ENCODE measurements around the gene CFAP20DC. TPM values are rescaled to one million over a fixed set of nuclear protein-coding genes. Genes with fewer than 3 reads are reported as not detected.
"Not testable (repeated sequence)": the region's sequence is repeated elsewhere in the genome, so short reads cannot be mapped to it uniquely, and the experiment has no call there.

CFAP20DC gene
- 11.3 and 12.0 TPM in 2 replicates for total RNA-seq (2014; rRNA removed; shearing (Covaris generic))

DNA sequence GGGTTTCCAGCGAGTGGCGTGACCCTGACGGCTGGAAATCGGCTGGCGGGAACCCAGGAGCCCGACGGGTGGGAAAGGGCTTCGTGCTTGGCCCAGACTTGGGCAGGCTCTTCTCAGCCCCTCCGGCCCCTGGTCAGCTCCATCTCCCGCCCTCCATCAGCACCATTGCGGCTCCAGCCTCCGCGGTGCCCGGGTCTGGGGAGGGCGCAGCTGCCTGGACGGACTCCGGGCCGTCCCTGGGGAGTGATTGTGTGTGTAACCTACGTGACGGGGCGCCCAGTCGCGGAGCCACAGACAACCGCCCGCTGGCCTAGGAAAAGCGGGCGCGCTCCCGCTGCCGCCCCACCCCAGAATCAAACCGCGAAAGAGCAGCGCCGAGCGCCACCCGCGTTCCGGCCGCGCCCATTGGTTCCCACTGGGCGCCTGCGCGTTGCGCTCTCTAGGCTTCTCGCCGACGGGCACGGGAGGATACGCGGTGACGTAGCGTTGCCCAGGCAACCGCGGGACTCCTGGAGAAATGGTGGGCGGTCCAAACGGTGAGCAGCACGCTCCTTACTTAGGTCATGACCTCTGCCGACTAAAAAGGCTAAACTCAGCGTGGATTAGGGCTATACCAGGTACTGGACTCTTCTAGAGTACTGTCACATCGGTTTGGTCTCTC is at the start of gene CFAP20DC:
TSS of gene CFAP20DC (minus strand) at position 355 of the 661 bp plus-strand sequence. CDS start 394 bp downstream, outside the sequence.
- DNase-seq (ENCODE audit: low read depth), result peak; percentile 96

- not testable (repeated sequence) for DNase-seq (ENCODE audit: low read depth)
Observed at GRCh38 chr3:59098516-59098915, 48.7 kb upstream of the CFAP20DC start.

GRCh38 chr3:59094446-59094845 is 44.6 kb upstream of the CFAP20DC start:
- DNase-seq (ENCODE audit: low read depth), result no peak

GRCh38 chr3:59093521-59093920 is 43.7 kb upstream of the CFAP20DC start:
- no peak for DNase-seq (ENCODE audit: low read depth)

- DNase-seq (ENCODE audit: low read depth), result no peak
Observed at GRCh38 chr3:59088761-59089160, 38.9 kb upstream of the CFAP20DC start.

GRCh38 chr3:59085976-59086375 is 36.2 kb upstream of the CFAP20DC start:
- DNase-seq (ENCODE audit: low read depth), result no peak

DNA sequence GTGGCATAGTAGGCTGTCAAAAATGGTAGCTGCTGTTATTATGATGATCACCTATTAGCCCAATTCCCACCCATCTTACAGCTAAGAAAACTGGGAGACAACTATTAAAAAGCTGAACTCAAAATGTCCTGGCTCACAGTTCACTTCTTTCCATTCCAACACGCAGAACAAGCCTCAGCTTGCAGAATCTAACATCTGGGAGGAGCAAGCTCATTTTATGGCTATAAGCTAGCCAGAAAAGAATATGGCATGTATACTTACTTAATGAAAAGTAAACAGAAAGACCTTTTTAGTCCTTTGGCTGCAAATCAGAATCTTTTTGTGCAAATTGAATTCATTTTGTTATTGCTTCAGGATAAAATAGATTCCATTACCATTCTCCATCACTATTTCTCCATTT is 34.8 kb upstream of the CFAP20DC start:
- DNase-seq (ENCODE audit: low read depth), result no peak

- DNase-seq (ENCODE audit: low read depth), result no peak
Observed at GRCh38 chr3:59082106-59082505, 32.3 kb upstream of the CFAP20DC start.

DNA sequence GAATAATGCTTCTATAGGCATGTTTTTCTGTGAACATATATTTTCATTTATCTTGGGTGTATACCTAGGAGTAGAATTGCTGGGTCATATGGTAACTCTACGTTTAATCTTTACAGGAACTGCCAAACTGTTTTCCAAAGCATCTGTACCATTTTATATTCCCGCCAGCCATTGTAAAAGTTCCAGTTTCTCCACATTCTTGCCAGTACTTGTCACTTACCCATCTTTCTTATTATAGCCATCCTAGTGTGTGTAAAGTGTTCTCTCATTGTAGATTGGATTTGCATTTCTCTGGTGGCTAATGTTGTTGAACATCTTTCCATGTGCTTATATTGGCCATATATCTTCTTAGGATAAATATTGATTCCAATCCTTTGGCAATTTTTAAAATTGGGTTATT is 31.2 kb upstream of the CFAP20DC start:
- DNase-seq (ENCODE audit: low read depth), result no peak

GRCh38 chr3:59079962-59080361 is 30.1 kb upstream of the CFAP20DC start:
- DNase-seq (ENCODE audit: low read depth), result no peak

- no peak for DNase-seq (ENCODE audit: low read depth)
Observed at GRCh38 chr3:59074764-59075163, 24.9 kb upstream of the CFAP20DC start.

- DNase-seq (ENCODE audit: low read depth), result no peak
Observed at GRCh38 chr3:59072681-59073080, 22.9 kb upstream of the CFAP20DC start.

DNA sequence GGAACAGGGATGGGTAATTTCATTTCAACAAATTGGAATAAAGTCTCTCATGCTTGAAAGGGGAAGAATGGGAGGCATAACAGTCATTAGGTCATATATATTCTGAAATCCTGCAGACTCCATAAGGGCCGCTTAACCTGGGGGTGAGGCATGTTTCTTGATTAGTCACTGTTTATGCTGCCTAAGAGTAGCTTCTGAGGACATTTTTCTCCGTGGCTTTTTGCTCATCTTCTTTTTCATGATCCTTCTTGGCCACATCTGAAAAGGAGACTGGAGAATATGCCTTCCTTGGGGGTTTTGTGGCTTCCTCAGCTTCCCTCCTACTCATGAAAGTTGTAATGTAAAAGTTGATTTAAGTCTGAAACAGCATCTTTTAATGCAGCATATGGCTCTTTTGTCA is 20.0 kb upstream of the CFAP20DC start:
- DNase-seq (ENCODE audit: low read depth), result no peak

DNA sequence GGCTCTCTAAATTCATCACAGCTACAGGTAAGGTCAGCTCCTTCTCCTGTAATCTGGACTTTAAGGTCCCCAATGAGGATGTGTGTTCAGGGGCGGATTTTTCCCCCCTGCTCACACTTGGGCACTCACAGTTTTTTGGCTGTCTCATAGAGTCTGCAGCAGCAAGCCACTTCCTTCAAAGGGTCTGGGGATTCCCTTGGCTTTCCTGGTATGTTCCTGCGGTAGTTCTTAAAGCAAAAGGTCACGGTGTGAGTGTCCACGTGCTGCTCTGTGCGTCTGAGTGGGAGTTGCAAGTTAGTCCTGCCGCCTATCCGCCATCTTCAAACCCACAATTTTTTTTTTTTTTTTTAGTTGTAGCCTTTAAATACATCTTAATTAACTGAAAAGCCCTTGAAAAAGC is 15.4 kb upstream of the CFAP20DC start:
- DNase-seq (ENCODE audit: low read depth), result no peak

GRCh38 chr3:59064728-59065127 is 14.9 kb upstream of the CFAP20DC start:
- DNase-seq (ENCODE audit: low read depth), result no peak

GRCh38 chr3:59064276-59064675 is 14.5 kb upstream of the CFAP20DC start:
- no peak for DNase-seq (ENCODE audit: low read depth)

GRCh38 chr3:59056706-59057105 is 6.9 kb upstream of the CFAP20DC start:
- DNase-seq (ENCODE audit: low read depth), result peak; percentile 31

GRCh38 chr3:59052803-59053411 is 3.1 kb upstream of the CFAP20DC start:
- DNase-seq (ENCODE audit: low read depth), result peak; percentile 60

DNA sequence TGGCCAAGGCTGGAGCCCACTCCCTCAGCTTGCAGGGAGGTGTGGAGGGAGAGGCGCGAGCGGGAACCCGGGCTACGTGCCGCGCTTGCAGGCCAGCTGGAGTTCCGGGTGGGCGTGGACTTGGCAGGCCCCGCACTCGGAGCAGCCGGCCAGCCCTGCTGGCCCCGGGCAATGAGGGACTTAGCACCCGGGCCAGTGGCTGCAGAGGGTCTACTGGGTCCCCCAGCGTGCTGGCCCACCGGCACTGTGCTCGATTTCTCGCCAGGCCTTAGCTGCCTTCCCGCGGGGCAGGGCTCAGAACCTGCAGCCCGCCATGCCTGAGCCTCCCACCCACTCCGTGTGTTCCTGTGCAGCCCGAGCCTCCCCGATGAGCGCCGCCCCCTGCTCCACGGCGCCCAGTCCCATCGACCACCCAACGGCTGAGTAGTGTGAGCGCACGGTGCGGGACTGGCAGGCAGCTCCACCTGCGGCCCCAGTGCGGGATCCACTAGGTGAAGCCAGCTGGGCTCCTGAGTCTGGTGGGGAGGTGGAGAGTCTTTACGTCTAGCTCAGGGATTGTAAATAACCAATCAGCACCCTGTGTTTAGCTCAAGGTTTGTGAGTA is 1.1 kb upstream of the CFAP20DC start:
- DNase-seq (ENCODE audit: low read depth), result not testable (repeated sequence)

GRCh38 chr3:59046839-59047238 is 3.0 kb downstream of the CFAP20DC start:
- DNase-seq (ENCODE audit: low read depth), result no peak

DNA sequence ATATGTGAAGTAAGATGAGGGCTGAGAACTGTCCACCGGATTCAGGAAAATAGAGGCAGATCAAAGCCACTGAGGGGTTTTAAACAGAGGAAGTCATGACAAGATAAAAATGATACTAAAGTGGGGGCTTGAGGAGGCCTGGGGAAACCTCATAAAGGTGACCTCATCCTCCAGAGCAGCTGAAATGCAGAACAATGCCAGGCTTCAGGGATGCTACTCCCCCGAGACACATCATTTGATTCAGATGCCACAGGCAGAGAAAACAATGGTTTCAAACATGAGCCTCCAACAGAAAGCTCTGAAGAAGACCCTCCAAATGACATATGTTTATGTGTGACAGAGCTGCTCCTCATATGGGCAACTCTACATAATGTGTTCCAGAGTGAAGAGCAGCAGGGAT is 6.4 kb downstream of the CFAP20DC start:
- DNase-seq (ENCODE audit: low read depth), result no peak

- no peak for DNase-seq (ENCODE audit: low read depth)
Observed at GRCh38 chr3:59040902-59041301, 8.9 kb downstream of the CFAP20DC start.

- DNase-seq (ENCODE audit: low read depth), result peak; percentile 46
Observed at GRCh38 chr3:59027607-59028006, 22.2 kb downstream of the CFAP20DC start.
